ENCODE results near the gene RALBP1. TPM values are rescaled to one million over a fixed set of nuclear protein-coding genes. Genes with fewer than 3 reads are reported as not detected.

The RALBP1 gene
- total and polyA plus RNA-seq, 2 of the 8 experiments (the other 6 are each of a cell fraction or from before 2014, with no cell fraction given) = 40.3 to 67.8 TPM

DNA sequence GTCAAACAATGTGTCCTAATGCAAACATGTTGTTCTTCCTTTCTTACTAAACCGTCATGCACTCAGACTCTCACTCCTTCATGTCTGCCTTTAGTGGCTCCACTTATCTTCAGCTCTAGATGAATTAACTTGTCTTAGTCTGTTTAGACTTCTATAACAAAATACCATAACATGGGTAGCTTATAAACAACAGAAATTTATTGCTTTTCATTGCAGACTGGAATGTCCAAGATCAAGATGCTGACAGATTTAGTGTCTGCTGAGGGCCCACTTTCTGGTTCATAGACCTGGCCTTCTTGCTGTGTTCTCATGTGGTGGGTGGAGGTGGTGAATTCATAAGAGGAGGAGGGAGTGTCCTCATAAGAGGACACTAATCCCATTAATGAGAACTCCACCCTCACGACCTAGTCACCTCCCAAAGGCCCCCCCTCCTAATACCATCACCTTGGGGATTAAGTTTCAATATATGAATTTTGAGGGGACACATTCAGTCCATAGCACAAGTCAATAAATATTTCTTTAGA lies 32.3 kb downstream of the RALBP1 start (continued):
- TF ChIP-seq, protein P1, sequence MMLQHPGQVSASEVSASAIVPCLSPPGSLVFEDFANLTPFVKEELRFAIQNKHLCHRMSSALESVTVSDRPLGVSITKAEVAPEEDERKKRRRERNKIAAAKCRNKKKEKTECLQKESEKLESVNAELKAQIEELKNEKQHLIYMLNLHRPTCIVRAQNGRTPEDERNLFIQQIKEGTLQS (IDR thresholded peaks at IDR 0.05; ENCODE audit: insufficient read depth, low read depth, low read length) = no peak
- no peak for TF ChIP-seq BRCA1 (IDR thresholded peaks at IDR 0.05; ENCODE audit: low read depth, low read length)

All from H1 (cell line).